Natural killer cell (primary cell): ENCODE measurements around the gene RAD9A. TPM values are rescaled to one million over a fixed set of nuclear protein-coding genes. Genes with fewer than 3 reads are reported as not detected.

Source experiments
- ATAC-seq, 3 donors: fragments of 150-1000 bp in 2 of 3; fragments of 200-7000 bp in 1 of 3; cut with Tn5 transposase; 1 replicate in 1 of 3; 2 replicates in 2 of 3; pipeline ENCODE4 v1.10.0; 2021; ENCODE audit warnings: mild to moderate bottlenecking in 2 of 3, moderate library complexity in 2 of 3
- DNase-seq, 2 donors: peaks; one replicate each; pipeline versions ENCODE4 v3.0.0 to v3.0.0-alpha.2; 2013 to 2021; ENCODE audit warnings: mixed read lengths in 1 of 2
- H3K27ac ChIP-seq: one replicate; pipeline ENCODE4 v1.5.1; 2013; ENCODE audit warnings: mild to moderate bottlenecking, low read length
- H3K27me3 ChIP-seq: one replicate; pipeline ENCODE4 v1.6.1; 2013; ENCODE audit warnings: low read length; ENCODE audit not compliant: control insufficient read depth, insufficient read depth
- H3K36me3 ChIP-seq: one replicate; pipeline ENCODE4 v1.6.1; 2013; ENCODE audit warnings: low read length; ENCODE audit not compliant: control insufficient read depth, insufficient read depth
- H3K4me1 ChIP-seq: one replicate; pipeline ENCODE4 v1.6.1; 2013; ENCODE audit warnings: low read length; ENCODE audit not compliant: control insufficient read depth, insufficient read depth
- H3K4me3 ChIP-seq: one replicate; pipeline ENCODE4 v1.5.1; 2013; ENCODE audit warnings: low read length
- H3K9me3 ChIP-seq: one replicate; pipeline ENCODE4 v1.6.1; 2013; ENCODE audit warnings: low read length; ENCODE audit not compliant: control insufficient read depth, insufficient read depth
- H3K27ac Mint-ChIP-seq, 2 donors: one replicate each; pipeline ENCODE4 v1.8.0; 2022; ENCODE audit warnings: mild to moderate bottlenecking in 2 of 2, mixed read lengths in 2 of 2, moderate library complexity in 1 of 2
- H3K27me3 Mint-ChIP-seq, 2 donors: one replicate each; pipeline ENCODE4 v1.8.0; 2022; ENCODE audit warnings: low read depth in 2 of 2, mixed read lengths in 2 of 2
- H3K36me3 Mint-ChIP-seq: one replicate; pipeline ENCODE4 v1.8.0; 2022; ENCODE audit warnings: mixed read lengths
- H3K4me1 Mint-ChIP-seq, 2 donors: one replicate each; pipeline ENCODE4 v1.8.0; 2022; ENCODE audit warnings: mixed read lengths in 2 of 2
- H3K4me3 Mint-ChIP-seq: one replicate; pipeline ENCODE4 v1.8.0; 2022; ENCODE audit warnings: mild to moderate bottlenecking, moderate library complexity, mixed read lengths
- H3K9me3 Mint-ChIP-seq, 2 donors: one replicate each; pipeline ENCODE4 v1.8.0; 2022; ENCODE audit warnings: mixed read lengths in 2 of 2
- CTCF ChIP-seq: fragments of 200-600 bp; IDR thresholded peaks from one replicate; pipeline ENCODE4 v1.8.0; 2022; ENCODE audit warnings: antibody characterized with exemption
- WGBS: methylation state at CpG from one replicate; pipeline ENCODE4 v1.1.7; 2013; ENCODE audit warnings: missing lambda C conversion rate; ENCODE audit not compliant: insufficient coverage; 5-methylcytosine and 5-hydroxymethylcytosine counted together
- intact Hi-C: fragments of 100-400 bp; cut with micrococcal nuclease; formaldehyde crosslinking; loops from one replicate; pipeline ENCODE4 v1.14.2; 2022
- total RNA-seq, 4 donors: library from RNA; stranded (reverse); fragments of 120-200 nt in 1 of 4; gene quantifications; one replicate each; pipeline versions ENCODE4 v1.2.3 to v1.2.4, GENCODE V29; 2013 to 2022

RAD9A gene
- total RNA-seq: 10 to 100 TPM; 30.2 to 47.1 (median 37.3) TPM
- 18.0 TPM for total RNA-seq (2013)

DNA sequence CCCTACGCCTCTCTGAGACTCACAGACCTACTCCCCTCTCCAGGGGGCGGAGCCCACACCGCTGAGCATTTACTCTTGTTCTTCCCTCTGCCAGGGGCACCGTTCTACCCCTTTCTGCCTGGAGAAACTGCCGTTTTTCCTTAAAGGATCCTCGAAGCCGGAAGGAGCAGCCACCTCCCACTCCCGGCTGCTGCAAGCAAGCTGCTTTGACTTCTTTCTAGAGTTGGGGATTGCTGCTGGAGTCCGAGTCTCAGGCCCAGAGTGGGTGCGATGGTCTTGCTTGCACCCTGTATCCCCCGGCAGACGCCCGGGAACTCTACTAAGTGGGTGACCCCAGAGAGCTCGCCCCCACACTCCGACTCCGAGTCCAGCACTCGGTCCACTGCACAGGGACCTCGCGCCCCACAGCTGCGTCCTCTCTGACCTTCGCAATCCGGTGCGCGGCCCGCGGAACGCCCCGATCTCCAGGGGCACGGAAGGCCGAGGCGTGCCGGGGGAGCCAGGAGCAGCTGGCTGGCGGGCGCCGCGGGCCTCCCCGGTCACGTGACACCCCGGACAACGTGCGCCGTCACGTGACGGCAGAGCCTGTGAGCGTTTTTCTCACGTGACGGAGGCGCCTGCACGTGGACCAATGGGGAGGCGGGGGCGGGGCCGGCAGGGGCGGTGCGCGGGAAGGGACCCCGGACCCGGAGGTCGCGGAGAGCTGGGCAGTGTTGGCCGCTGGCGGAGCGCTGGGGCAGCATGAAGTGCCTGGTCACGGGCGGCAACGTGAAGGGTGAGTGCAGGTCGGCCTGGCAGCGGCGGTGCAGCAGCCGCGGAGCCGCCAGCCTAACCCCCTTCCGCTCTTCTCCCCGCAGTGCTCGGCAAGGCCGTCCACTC lies at the start of gene RAD9A:
Gene RAD9A (plus strand): TSS at position 683 of the 879 bp plus-strand sequence. CDS start 59 bp downstream, at position 742.
- TF ChIP-seq CTCF: no peak
- Histone ChIP-seq H3K36me3 (peaks cover 18% of the 10 kb centered on the region), H3K4me1 (peaks cover 25% of the 10 kb centered on the region), H3K9me3 (no peaks in the 10 kb centered on the region), H3K27me3 (no peaks in the 10 kb centered on the region), H3K4me3 (peak within 1 kb of the TSS; percentile 88), H3K27ac (peak within 1 kb of the TSS; percentile 77)
- H3K9me3 Mint-ChIP-seq: no peaks in the 10 kb centered on the region
- H3K4me3 Mint-ChIP-seq: peak within 1 kb of the TSS; percentile 87
- H3K36me3 Mint-ChIP-seq: no peaks in the 10 kb centered on the region
- peaks cover 22 to 47% of the 10 kb centered on the region in 2 donors for H3K4me1 Mint-ChIP-seq
- H3K27ac Mint-ChIP-seq: peak within 1 kb of the TSS; percentile 87 to 88
- ATAC-seq (peak; percentile 87 to 90 (median 88)), DNase-seq (peak; percentile 88 to 97)
- WGBS: under 1% methylated on average over 75 of the region's 75 CpGs
- intact Hi-C loops: no loop called here
- no peaks in the 10 kb centered on the region for H3K27me3 Mint-ChIP-seq

DNA sequence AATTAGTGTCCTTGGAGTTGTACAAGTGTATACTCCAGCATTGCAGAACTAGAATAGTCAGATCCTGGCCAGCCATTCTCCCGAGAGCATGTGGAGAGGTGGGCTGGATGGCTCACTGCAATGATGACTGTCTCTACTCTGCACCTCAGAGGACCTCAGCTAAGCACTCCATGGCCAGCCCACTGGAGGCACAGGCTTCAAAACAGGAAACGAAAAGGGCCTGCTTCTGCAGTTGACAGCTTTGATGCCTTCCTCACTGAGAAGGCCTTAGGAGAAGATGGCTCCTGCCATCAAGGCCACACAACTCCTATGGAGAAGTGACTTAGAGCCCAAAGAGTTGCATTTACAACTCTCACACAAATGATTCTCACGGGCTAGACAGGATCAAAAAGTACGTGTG lies 47.5 kb upstream of the RAD9A start:
- Histone ChIP-seq H3K27me3 (no peaks in the 10 kb centered on the region), H3K4me1 (no peaks in the 10 kb centered on the region), H3K36me3 (no peaks in the 10 kb centered on the region), H3K4me3 (no peak overlapping the region), H3K27ac (no peak overlapping the region), H3K9me3 (no peaks in the 10 kb centered on the region)
- Mint-ChIP-seq H3K27me3 (no peaks in the 10 kb centered on the region), H3K9me3 (no peaks in the 10 kb centered on the region), H3K36me3 (no peaks in the 10 kb centered on the region), H3K4me1 (peaks cover 0 to 5% of the 10 kb centered on the region in 2 donors), H3K27ac (no peak overlapping the region), H3K4me3 (no peak overlapping the region)
- no peak for TF ChIP-seq CTCF
- WGBS: 73% methylated on average over 4 of the region's 4 CpGs
- intact Hi-C loops: no loop called here
- ATAC-seq: no peak
- peak in 1 of 2 donors; percentile 53 for DNase-seq

GRCh38 chr11:67345247-67345919 lies 46.4 kb upstream of the RAD9A start:
- H3K4me1 Mint-ChIP-seq: peaks cover 0 to 10% of the 10 kb centered on the region in 2 donors
- H3K4me3 Mint-ChIP-seq: no peak overlapping the region
- Histone ChIP-seq H3K4me1 (peaks cover 4% of the 10 kb centered on the region), H3K36me3 (no peaks in the 10 kb centered on the region), H3K4me3 (no peak overlapping the region), H3K27me3 (no peaks in the 10 kb centered on the region), H3K9me3 (no peaks in the 10 kb centered on the region), H3K27ac (no peak overlapping the region)
- WGBS: 81% methylated on average over 8 of the region's 8 CpGs
- peak in 1 of 2 donors; percentile 56 for DNase-seq
- no peak for ATAC-seq
- no peak for TF ChIP-seq CTCF
- H3K27me3 Mint-ChIP-seq: no peaks in the 10 kb centered on the region
- H3K36me3 Mint-ChIP-seq: no peaks in the 10 kb centered on the region
- intact Hi-C loops: no loop called here
- no peak overlapping the region for H3K27ac Mint-ChIP-seq
- H3K9me3 Mint-ChIP-seq: no peaks in the 10 kb centered on the region
